GM19351 (cell line): ENCODE data around the gene NDUFV3.
"Not testable (repeated sequence)": the region's sequence is repeated elsewhere in the genome, so short reads cannot be mapped to it uniquely, and the experiment has no call there.

Experiments used
- ATAC-seq: cut with Tn5 transposase; IDR thresholded peaks from one replicate; pipeline ENCODE4 v1.9.1; 2021; ENCODE audit warnings: mild to moderate bottlenecking, moderate library complexity; ENCODE audit not compliant: unreplicated experiment

The NDUFV3 gene

DNA sequence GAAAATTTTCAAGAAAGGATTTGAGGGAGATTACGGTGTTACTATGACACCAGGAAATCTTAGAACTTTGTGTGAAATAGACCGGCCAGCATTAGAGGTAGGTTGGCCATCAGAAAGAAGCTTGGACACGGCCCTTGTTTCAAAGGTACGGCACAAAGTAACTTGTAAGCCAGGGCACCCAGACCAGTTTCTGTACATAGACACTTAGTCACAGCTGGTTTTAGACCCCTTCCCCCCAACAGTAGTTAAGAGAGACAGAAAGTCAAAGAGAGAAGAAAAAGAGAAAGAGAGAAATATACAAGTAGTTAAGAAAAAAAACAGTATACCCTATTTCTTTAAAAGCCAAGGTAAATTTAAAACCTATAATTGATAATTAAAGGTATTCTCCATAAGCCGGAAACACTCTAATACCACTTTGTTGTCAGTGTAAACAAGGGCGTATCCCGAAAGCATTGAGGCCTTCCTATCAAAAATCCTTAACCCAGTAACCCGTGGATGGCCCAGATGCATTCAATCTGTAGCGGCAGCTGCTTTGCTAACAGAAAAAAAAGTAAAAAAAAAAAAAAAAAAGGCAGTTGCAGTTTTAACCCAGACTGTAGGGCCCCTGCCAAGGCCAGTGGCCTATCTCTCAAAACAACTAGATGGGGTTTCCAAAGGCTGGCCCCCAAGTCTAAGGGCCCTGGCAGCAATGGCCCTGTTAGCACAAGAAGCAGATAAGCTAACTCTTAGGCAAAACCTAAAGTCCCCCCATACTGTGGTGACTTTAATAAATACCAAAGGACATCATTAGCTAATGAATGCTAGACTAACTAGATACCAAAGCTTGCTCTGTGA is 40.2 kb downstream of the NDUFV3 start:
- not testable (repeated sequence) for ATAC-seq

DNA sequence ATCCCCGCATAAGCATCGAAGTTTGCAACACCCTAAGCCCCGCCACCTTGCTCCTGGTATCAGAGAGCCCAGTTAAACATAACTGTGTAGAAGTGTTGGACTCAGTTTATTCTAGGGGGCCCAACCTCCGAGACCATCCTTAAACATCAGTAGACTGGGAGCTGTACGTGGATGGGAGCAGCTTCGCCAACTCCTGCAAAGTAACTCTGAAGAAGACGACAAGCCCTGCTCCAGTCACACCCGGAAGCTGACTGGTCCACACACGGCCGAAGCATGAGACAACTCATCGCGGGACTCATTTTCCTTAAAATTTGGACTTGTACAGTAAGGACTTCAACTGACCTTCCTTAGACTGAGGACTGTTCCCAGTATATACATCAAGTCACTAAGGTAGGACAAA is 40.9 kb downstream of the NDUFV3 start:
- not testable (repeated sequence) for ATAC-seq

DNA sequence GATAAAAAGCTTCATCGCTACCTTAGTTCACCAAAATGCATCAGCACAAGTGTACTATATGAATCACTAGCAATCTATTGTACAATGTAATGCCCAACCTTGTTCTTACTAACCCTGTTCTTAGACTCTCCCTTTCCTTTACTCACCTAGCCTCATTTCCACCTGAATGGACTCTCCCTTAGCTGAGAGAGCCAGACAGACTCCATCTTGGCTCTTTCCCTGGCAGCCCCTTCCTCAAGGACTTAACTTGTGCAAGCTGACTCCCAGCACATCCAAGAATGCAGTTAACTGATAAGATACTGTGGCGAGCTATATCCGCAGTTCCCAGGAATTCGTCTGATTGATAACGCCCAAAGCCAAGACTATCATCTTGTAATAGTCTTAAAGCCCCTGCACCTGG is 43.3 kb downstream of the NDUFV3 start:
- not testable (repeated sequence) for ATAC-seq

DNA sequence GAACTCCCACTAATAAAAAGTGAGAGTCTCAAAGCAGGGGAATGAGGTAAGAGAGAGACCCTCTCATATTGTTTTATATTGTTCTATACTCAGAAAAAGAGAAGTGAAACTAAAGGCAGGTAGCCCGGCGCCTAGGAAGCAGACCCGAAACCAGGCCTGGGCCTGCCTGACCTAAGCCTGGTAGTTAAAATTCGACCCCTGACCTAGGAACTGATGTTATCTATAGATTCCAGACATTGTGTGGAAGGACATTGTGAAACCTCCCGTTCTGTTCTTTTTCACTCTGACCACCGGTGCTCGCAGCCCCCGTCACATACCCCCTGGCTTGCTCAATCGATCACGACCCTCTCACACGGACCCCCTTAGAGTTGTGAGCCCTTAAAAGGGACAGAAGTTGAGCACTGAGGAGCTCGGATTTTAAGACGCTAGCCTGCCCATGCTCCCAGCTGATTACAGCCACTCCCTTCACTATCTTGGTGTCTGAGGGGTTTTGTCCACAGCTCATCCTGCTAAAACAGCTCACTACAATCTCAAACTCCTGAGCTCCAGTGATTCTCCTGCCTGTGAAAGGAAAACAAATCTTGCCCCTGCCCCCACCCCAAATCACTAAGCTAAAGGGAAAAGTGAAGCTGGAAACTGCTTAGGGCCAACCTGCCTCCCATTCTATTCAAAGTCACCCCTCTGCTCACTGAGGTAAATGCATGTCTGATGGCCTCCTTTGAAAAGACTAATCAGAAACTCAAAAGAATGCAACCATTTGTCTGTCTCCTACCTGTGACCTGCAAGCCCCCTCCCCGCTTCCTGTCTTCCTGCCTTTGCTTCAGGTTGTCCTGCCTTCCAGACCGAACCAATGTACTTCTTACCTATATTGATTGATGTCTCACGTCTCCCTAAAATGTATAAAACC is 44.2 kb downstream of the NDUFV3 start:
- not testable (repeated sequence) for ATAC-seq

DNA sequence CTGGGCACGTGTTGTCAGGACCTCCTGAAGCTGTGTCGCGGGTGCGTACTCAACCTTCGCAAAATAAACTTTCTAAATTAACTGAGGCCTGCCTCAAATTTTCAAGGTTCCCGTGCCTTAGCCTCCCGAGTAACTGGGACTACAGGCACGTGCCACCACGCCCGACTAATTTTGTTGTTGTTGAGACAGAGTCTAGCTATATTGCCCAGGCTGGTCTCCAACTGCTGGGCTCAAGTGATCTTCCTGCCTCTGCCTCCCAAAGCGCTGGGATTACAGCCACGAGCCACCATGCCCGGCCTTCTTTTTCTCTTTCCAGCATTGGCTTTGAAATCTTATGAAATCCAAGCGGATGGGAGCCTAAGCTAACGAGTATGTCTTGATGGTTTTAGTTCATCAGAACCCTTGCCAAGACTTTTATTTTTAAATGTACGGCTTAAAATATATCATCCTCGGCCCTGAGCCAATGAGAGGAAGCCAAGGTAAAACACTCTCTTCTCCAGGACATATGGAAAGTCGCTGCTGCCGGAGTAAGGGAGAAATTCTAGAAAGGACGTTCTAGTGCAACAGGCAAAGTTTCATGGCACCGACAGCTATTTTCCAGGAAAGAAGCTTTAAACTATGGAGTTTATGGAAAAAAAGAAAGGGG is 45.0 kb downstream of the NDUFV3 start:
- ATAC-seq = no peak

DNA sequence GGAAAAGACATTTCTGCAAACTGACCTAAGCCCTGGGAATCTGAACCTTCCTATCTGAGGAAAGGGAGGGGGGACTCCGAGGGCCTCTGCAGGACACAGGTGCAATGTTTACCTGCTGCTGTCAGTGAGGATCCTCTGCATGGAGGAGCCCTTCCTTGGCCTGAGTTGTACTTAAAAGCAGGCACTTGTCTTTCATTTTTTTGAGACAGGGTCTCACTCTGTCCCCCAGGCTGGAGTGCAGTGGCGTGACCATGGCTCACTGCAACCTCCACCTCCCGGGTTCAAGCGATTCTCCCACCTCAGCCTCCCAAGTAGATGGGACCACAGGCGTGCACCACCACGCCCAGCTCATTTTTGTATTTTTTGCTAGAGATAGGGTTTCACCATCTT is 45.5 kb downstream of the NDUFV3 start:
- ATAC-seq = not testable (repeated sequence)

DNA sequence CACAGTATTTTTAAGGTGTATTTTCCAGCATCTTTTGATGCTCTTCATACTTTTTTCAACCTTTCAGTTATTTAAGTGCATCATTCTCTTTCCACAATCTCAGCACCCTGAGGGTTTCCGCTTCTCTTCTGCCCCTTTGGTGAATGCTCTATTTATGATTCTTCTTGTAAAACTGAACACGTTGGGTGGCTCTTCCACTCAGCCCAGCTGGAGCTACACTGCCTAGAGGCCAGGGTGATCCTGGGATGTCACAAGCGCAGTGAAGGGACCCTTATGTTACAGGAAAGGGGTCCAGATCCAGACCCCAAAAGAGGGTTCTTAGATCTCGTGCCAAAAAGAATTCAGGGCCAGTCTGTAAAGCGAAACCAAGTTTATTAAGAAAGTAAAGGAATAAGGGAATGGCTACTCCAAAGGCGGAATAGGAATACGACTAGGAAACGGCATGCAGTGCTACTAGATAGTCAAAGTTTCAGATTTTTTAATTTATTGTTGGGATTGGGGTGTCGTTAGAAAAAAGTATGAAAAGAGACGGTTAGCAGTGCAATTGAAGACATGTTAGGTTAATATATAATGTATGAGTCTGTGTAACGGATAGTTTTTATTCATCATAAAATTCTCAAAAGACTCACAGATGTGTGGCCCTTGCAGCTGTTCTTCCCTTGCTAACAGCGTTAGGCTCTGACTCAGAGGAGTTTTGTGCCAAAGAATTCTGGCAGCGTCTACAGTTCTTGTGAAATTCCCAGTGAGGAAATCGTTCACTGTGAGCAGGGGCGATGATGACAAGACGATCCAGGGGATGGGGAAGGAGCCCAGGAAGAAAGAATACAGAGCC is 46.7 kb downstream of the NDUFV3 start:
- no peak for ATAC-seq

DNA sequence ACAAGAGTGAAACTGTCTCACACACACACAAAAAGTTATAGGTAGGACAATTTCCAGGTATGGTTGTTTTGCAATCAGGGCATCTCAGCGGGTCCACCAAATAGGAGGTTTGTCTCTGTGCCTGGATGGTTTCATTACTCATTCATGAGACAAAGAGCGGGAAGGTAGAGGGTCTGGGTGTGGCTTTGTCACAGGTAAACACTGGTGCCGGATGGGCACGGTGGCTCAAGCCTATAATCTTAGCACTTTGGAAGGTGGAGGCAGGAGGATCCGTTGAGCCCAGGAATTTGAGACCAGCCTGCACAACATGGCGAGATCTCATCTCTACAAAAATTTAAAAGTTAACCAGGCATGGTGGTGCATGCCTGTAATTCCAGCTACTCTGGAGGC is 48.6 kb downstream of the NDUFV3 start:
- no peak for ATAC-seq

DNA sequence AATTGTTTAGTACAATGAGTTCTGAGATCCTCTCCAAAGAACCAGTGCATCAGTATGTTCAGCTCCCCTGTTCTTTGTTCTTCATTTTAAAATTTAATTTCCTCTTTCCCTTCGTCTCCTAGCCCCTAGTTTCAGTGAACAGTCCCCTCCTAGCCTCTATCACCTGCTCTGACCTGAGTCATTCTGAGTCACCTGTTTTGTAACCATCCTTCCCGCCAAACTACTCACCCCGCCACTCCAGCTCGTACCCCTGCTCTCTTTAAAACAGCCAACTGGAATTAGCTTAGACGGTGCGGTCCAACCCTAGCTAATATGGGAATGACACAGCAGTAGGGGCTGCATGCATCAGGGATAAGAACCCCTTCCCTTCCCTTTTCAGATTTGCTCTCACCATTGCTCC is 49.1 kb downstream of the NDUFV3 start:
- no peak for ATAC-seq

DNA sequence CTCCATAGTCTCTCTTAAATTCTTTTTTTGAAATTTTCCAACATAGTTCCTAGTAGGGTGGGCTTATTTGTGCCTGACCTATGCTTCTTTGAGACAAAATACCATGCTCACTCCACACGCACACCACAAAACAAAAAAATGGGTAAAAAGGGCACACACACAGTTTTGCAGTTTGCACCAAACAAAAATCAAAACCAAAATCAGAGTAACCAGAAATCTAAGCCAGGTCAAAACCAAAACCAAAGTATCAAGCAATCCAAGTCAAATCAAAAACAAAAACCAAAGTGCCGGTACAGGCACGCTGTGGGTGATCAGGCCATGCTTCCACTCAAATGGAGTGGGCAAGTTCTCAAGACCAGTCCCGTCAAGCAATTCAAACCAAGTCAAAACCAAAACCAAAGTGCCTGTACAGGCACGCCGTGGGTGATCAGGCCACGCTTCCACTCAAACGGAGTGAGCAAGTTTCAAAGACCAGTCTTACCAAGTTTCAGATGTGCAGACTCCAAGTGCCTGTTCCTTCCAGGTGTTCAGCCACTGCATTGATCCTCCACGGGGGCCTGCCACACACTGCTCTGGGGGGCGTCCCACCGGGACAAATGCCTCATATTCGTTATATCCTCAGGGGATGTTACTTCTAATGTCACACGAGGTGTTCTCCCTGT is 56.1 kb downstream of the NDUFV3 start:
- ATAC-seq = not testable (repeated sequence)

DNA sequence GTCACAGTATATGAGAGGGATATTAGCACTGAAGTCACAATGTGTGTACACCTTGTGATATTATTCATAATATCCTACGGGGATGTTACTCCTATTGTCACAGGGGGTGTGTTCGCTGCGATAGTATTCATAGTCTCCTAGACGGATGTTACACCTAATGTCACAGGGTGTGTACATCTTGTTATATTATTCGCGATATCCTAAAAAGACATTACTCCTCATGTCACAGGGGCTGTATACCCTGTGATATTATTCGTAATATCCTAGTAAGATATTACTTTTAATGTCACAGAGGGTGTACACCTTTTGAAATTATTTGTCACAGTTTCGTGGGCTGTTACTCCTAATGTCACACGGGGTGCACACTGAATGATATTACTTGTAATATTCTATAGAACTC is 58.1 kb downstream of the NDUFV3 start:
- not testable (repeated sequence) for ATAC-seq

DNA sequence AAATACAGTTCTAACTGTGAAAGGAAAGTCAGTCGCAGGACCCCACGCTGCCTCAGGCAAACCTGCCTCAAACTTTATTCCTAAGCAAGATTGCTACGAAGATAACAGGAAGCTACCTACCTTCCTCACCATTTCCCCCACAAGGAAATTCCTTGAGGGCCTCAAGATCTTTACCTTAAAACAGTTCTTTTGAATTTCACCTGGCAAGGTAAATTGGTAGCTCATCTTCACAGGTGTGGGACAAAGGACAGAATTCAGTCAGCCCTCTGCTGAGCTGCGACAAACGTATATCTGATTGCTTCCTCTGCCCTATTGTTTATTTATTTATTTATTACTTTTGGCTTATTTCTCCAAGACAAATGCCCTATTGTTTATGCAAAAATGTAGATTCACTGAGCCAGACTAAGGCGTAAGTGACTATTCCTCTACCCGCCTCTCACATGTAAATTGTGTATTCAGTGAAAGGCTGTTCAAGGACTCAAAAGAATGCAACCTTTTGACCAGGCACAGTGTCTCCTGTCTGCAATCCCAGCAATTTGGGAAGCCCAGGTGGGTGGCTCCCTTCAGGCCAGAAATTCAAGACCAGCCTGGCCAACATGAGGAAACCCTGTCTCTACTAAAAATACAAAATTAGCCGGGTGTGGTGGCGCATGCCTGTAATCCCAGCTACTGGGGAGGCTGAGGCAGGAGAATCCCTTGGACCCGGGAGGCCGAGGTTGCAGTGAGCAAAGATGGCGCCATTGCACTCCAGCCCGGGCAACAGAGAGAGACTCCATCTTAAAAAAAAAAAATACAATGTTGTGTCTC is 63.9 kb downstream of the NDUFV3 start:
- no peak for ATAC-seq

DNA sequence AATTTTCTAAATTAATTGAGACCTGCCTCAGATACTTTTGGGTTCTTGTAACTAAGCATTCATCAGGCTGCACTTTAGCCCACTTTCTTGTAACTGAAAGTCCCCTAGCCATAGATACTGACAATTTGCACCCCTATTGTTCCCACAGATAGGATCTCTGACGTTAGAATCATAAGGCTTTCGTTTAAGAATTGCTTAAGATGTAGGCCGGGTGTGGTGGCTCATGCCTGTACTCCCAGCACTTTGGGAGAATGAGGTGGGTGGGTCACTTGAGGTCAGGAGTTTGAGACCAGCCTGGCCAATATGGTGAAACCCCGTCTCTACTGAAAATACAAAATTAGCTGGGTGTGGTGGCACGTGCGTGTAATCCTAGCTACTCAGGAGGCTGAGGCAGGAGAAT is 65.0 kb downstream of the NDUFV3 start:
- ATAC-seq = not testable (repeated sequence)

DNA sequence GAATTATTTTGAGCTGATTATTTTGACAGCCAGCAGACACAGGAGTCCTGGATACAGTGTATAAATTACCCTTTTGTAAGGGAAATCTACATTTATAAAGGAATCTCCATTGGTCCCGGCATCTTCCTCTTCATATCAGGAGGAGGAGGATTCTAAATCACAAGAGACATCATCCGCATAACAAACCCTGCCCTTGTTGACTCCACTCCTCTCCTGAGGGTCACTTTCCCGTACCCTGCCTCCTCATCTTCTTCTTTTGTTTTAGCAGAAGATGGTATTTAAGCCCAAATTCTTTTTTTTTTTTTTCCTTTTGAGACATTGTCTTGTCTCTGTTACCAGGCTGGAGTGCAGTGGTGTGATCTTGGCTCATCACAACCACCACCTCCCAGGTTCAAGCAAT is 66.6 kb downstream of the NDUFV3 start:
- ATAC-seq = no peak

DNA sequence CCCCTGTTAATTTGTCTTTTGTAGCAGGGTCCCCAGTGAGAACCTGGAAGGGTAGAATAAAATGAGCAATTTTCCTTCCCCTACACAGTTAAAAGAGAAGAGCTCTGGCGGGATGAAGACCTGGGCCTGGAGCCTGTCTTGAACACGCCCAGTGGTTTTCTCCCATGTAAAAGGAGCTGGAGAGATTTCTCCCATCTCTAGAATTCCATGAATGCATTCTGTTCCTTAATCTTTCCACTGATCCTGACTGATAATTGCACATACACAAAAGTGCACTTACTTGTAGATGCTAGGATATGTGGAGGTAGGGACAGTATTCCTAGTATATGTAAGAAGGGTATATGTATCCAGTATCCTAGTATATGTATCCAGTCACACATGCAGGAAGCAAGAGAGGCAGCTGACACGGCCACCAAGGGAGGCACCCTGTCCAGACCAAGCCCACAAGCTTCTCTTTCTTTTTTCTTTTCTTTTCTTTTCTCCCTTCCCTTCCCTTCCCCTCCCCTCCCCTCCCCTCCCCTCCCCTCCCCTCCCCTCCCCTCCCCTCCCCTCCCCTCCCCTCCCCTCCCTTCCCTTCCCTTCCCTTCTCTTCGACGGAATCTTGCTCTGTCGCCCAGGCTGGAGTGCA is 69.4 kb downstream of the NDUFV3 start:
- no peak for ATAC-seq
